K562 (cell line): ENCODE measurements around the gene DNAH10. TPM values are rescaled to one million over a fixed set of nuclear protein-coding genes. Genes with fewer than 3 reads are reported as not detected.

ENCODE experiments used
- ATAC-seq: fragments of 200-7000 bp; cut with Tn5 transposase; 3 replicates; pipeline ENCODE4 v1.9.1; 2020; ENCODE audit warnings: moderate library complexity
- BruUV-seq: library from RNA; stranded (reverse); fragments of 400-500 nt; replicated peaks from 2 replicates; lab custom pipeline; 2021; lab: Mats Ljungman, UMichigan
- CTCF ChIA-PET: fragments of 300-600 bp; formaldehyde crosslinking; extraction: SDS; loops from one replicate; lab custom pipeline; 2021; ENCODE audit warnings: low intra/inter-chr PET ratio; lab: Yijun Ruan, JAX
- POLR2A ChIA-PET: fragments of 300-600, 350-650 bp; sonication (Branson Sonifier 250); formaldehyde crosslinking; extraction: SDS; loops from one replicate; lab custom pipeline; 2021; ENCODE audit warnings: antibody characterized with exemption, inconsistent platforms; lab: Yijun Ruan, JAX
- DNase-seq, 4 experiments: peaks; one replicate each; pipeline versions ENCODE4 v3.0.0 to v3.0.0-alpha.2; 2011 to 2018; ENCODE audit warnings: low spot score in 3 of 4, mixed read lengths in 3 of 4; ENCODE audit errors: extremely low read depth in 1 of 4
- FAIRE-seq: peaks from 2 replicates; lab custom pipeline; 2011; peaks lifted over from hg19 to GRCh38; lab: Jason Lieb, UNC
- H2AFZ ChIP-seq: 2 replicates; pipeline ENCODE4 v1.6.0; 2011; ENCODE audit warnings: low read depth, low read length, control low read depth, inconsistent platforms
- H3K27ac ChIP-seq: fragments of 200-600 bp; 3 replicates; pipeline ENCODE4 v1.8.0; 2011; ENCODE audit warnings: low read depth, mild to moderate bottlenecking, control low read depth, inconsistent platforms, low read length, moderate library complexity, mixed read lengths; ENCODE audit errors: extremely low read depth
- H3K27me3 ChIP-seq, 2 experiments: fragments of 300-600 bp in 1 of 2; 2 replicates in 1 of 2; 3 replicates in 1 of 2; pipeline versions ENCODE4 v1.6.0 to v1.8.0; 2011; ENCODE audit warnings: inconsistent platforms in 2 of 2, low read length in 2 of 2, mild to moderate bottlenecking in 1 of 2, mixed read lengths in 1 of 2, moderate library complexity in 1 of 2; ENCODE audit not compliant: control insufficient read depth in 2 of 2, insufficient read depth in 2 of 2
- H3K36me3 ChIP-seq: fragments of 300-600 bp; 3 replicates; pipeline ENCODE4 v1.8.0; 2011; ENCODE audit warnings: mild to moderate bottlenecking, low read length, inconsistent platforms; ENCODE audit not compliant: control insufficient read depth, insufficient read depth
- H3K4me1 ChIP-seq, 2 experiments: fragments of 200-600 bp in 1 of 2; replicated peaks in 1 of 2; 2 replicates in 1 of 2; 3 replicates in 1 of 2; pipeline versions ENCODE4 v1.5.1 to v1.8.0; 2011; ENCODE audit warnings: inconsistent platforms in 2 of 2, low read length in 2 of 2, mild to moderate bottlenecking in 1 of 2, mixed read lengths in 1 of 2, moderate library complexity in 1 of 2; ENCODE audit not compliant: control insufficient read depth in 2 of 2, insufficient read depth in 2 of 2
- H3K4me2 ChIP-seq: 2 replicates; pipeline ENCODE4 v1.6.1; 2011; ENCODE audit warnings: low read length, control low read depth, inconsistent platforms, mixed read lengths; ENCODE audit not compliant: insufficient read depth
- H3K4me3 ChIP-seq: fragments of 200-600 bp; sonication (generic), shearing (Covaris generic); 2 replicates; pipeline ENCODE4 v1.5.1; 2016; ENCODE audit warnings: control low read depth, inconsistent platforms
- H3K79me2 ChIP-seq: fragments of 200-600 bp; 3 replicates; pipeline ENCODE4 v1.8.0; 2011; ENCODE audit warnings: low read length, inconsistent platforms; ENCODE audit not compliant: control insufficient read depth, insufficient read depth
- H3K9ac ChIP-seq, 2 experiments: 2 replicates each; pipeline versions ENCODE4 v1.6.0 to v1.6.1; 2011; ENCODE audit warnings: low read depth in 2 of 2, low read length in 2 of 2, control low read depth in 1 of 2, inconsistent platforms in 1 of 2, mild to moderate bottlenecking in 1 of 2, mixed read lengths in 1 of 2; ENCODE audit not compliant: insufficient read depth in 1 of 2
- H3K9me1 ChIP-seq: one replicate; pipeline ENCODE4 v1.6.0; 2011; ENCODE audit warnings: inconsistent platforms, mild to moderate bottlenecking, low read length, moderate library complexity; ENCODE audit not compliant: control insufficient read depth, insufficient read depth
- H3K9me3 ChIP-seq: replicated peaks from 2 replicates; pipeline ENCODE4 v1.5.1; 2011; ENCODE audit warnings: low read depth, low read length, inconsistent platforms; ENCODE audit not compliant: control insufficient read depth, insufficient read depth
- H4K20me1 ChIP-seq: replicated peaks from 2 replicates; pipeline ENCODE4 v1.6.1; 2011; ENCODE audit warnings: low read length, inconsistent platforms, mixed read lengths; ENCODE audit not compliant: control insufficient read depth, insufficient read depth
- MCM7 ChIP-seq, 2 experiments: fragments of 450-650 bp; IDR thresholded peaks; 2 replicates each; pipeline ENCODE4 v1.6.1; 2016 to 2018
- NFIC ChIP-seq: fragments of 450-650 bp; IDR thresholded peaks from 2 replicates; pipeline ENCODE4 v1.6.1; 2017; ENCODE audit warnings: mild to moderate bottlenecking, inconsistent platforms
- WGBS: fragments of 100-300 bp; shearing (Covaris generic); methylation state at CpG from one replicate; pipeline ENCODE4 v1.1.6; 2016; ENCODE audit warnings: low coverage, mixed read lengths; ENCODE audit not compliant: insufficient coverage; ENCODE audit errors: missing lambda C conversion rate; 5-methylcytosine and 5-hydroxymethylcytosine counted together
- in situ Hi-C: fragments of 300-500 bp; cut with MboI; formaldehyde crosslinking; loops from 4 replicates; pipeline ENCODE4 v1.15.0; 2018; ENCODE audit warnings: inconsistent platforms, mixed read lengths
- intact Hi-C: fragments of 100-400 bp; cut with micrococcal nuclease; formaldehyde crosslinking; loops from 2 replicates; pipeline ENCODE4 v1.14.2; 2022
- polyA plus RNA-seq, 8 experiments: library from polyadenylated mRNA; depleted of rRNA in 4 of 8; stranded (reverse) in 5 of 8; unstranded in 3 of 8; fragments of >200 nt; fragmentation: Nextera tagmentation in 2 of 8; fragmentation: Illumina TruSeq in 1 of 8; extraction: Ambion mirVana in 2 of 8; extraction: Trizol in 1 of 8; gene quantifications; 2 replicates each; pipeline versions ENCODE4 v1.2.1 to v1.2.3, GENCODE V29; 2011 to 2014; ENCODE audit warnings: inconsistent platforms in 1 of 8, missing spikeins in 1 of 8
- total RNA-seq, 7 experiments: library from RNA; depleted of rRNA in 6 of 7; stranded (reverse); fragments of >200 nt in 6 of 7; fragmentation: Illumina TruSeq in 2 of 7; extraction: Trizol in 2 of 7; gene quantifications; 2 replicates each; pipeline versions ENCODE4 v1.2.1 to v1.2.3, GENCODE V29; 2011 to 2021; ENCODE audit warnings: low replicate concordance in 1 of 7
- TF ChIP-seq, protein P1 (sequence below): fragments of 450-650 bp; formaldehyde crosslinking; IDR thresholded peaks from 2 replicates; pipeline ENCODE4 v1.4.0; 2020; ENCODE audit warnings: mild to moderate bottlenecking, moderate library complexity
- TF ChIP-seq, protein P2 (sequence below): sonication (generic); formaldehyde crosslinking; IDR thresholded peaks from 2 replicates; pipeline ENCODE4 v1.8.1; 2022; ENCODE audit warnings: missing genetic modification reagents

Gene DNAH10
- total and polyA plus RNA-seq, 9 of the 15 experiments (the other 6 are each of a cell fraction or from before 2014, with no cell fraction given) = 0.01 to 0.06 (median 0.04) TPM; not detected in 1

DNA sequence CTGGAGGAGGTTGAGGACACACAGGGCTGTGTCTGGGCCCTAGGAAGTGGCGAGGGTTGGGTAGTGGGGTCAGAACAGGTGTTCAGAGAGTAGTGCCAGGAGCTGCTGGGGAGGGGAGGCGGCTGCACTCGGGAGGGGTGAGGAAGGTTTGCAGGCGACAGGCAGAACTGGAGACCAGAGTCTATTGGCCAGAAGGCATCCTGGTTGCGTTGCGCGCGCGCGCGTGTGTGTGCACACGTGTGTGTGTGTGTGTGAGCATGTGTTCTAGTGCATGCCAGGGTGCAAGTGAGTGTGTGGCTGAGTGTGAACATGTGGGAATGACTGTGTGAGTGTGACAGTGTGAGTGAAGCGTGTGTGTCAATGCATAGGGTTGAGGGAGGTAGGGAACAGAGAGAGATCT is 124.2 kb downstream of the DNAH10 start:
- ChIA-PET CTCF (no interaction called here), POLR2A (no interaction called here)
- FAIRE-seq = no peak
- TF ChIP-seq, protein P1, sequence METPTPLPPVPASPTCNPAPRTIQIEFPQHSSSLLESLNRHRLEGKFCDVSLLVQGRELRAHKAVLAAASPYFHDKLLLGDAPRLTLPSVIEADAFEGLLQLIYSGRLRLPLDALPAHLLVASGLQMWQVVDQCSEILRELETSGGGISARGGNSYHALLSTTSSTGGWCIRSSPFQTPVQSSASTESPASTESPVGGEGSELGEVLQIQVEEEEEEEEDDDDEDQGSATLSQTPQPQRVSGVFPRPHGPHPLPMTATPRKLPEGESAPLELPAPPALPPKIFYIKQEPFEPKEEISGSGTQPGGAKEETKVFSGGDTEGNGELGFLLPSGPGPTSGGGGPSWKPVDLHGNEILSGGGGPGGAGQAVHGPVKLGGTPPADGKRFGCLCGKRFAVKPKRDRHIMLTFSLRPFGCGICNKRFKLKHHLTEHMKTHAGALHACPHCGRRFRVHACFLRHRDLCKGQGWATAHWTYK (CRISPR knock-in tag) = no peak
- TF ChIP-seq MCM7 (IDR thresholded peaks at IDR 0.05) = no peak
- 0 out of 2 replicates have a peak, but pooled peaks have one; percentile 31 for TF ChIP-seq NFIC
- TF ChIP-seq, protein P2, sequence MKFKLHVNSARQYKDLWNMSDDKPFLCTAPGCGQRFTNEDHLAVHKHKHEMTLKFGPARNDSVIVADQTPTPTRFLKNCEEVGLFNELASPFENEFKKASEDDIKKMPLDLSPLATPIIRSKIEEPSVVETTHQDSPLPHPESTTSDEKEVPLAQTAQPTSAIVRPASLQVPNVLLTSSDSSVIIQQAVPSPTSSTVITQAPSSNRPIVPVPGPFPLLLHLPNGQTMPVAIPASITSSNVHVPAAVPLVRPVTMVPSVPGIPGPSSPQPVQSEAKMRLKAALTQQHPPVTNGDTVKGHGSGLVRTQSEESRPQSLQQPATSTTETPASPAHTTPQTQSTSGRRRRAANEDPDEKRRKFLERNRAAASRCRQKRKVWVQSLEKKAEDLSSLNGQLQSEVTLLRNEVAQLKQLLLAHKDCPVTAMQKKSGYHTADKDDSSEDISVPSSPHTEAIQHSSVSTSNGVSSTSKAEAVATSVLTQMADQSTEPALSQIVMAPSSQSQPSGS (CRISPR knock-in tag) = no peak
- Histone ChIP-seq H3K79me2 (no peaks in the 10 kb centered on the region), H3K4me2 (no peak overlapping the region), H3K4me3 (no peak overlapping the region), H3K9me3 (no peaks in the 10 kb centered on the region), H3K9ac (no peak overlapping the region), H3K4me1 (peaks cover 0 to 3% of the 10 kb centered on the region in 2 experiments; a peak in 1 of 5 replicates), H4K20me1 (peaks cover 8% of the 10 kb centered on the region; the same call in 1 of the 2 replicates), H3K27ac (no peak overlapping the region), H3K36me3 (no peaks in the 10 kb centered on the region), H3K27me3 (peaks cover 65 to 81% of the 10 kb centered on the region in 2 experiments), H2AFZ (no peak overlapping the region), H3K9me1 (no peaks in the 10 kb centered on the region)
- no TSS peak for BruUV-seq
- no peak for DNase-seq
- ATAC-seq = no peak
- intact Hi-C loops = no loop called here
- in situ Hi-C loops = no loop called here
- 48% methylated on average over 13 of the region's 13 CpGs for WGBS
